ENCODE data around the gene PRSS2.

PRSS2 gene

GRCh38 chr7:142787034-142787768 lies 16.4 kb downstream of the PRSS2 start:
- DNase-seq (ENCODE audit: low read depth), result no peak

- no peak for DNase-seq (ENCODE audit: low read depth)
Observed at GRCh38 chr7:142787783-142788182, 17.0 kb downstream of the PRSS2 start.

- DNase-seq (ENCODE audit: low read depth), result no peak
Observed at GRCh38 chr7:142788303-142789289, 17.8 kb downstream of the PRSS2 start.

GRCh38 chr7:142789441-142789840 lies 18.7 kb downstream of the PRSS2 start:
- DNase-seq (ENCODE audit: low read depth), result no peak

GRCh38 chr7:142790056-142790455 lies 19.3 kb downstream of the PRSS2 start:
- DNase-seq (ENCODE audit: low read depth), result no peak

GRCh38 chr7:142790555-142790954 lies 19.8 kb downstream of the PRSS2 start:
- no peak for DNase-seq (ENCODE audit: low read depth)

GRCh38 chr7:142791502-142791901 lies 20.7 kb downstream of the PRSS2 start:
- DNase-seq (ENCODE audit: low read depth), result no peak

- DNase-seq (ENCODE audit: low read depth), result no peak
Observed at GRCh38 chr7:142792129-142792528, 21.4 kb downstream of the PRSS2 start.

- DNase-seq (ENCODE audit: low read depth), result no peak
Observed at GRCh38 chr7:142792593-142792992, 21.8 kb downstream of the PRSS2 start.

GRCh38 chr7:142793156-142793555 lies 22.4 kb downstream of the PRSS2 start:
- DNase-seq (ENCODE audit: low read depth), result no peak

- no peak for DNase-seq (ENCODE audit: low read depth)
Observed at GRCh38 chr7:142795339-142795863, 24.6 kb downstream of the PRSS2 start.

GRCh38 chr7:142796001-142796500 lies 25.3 kb downstream of the PRSS2 start:
- DNase-seq (ENCODE audit: low read depth), result no peak

GRCh38 chr7:142796501-142797390 lies 26.0 kb downstream of the PRSS2 start:
- DNase-seq (ENCODE audit: low read depth), result no peak

GRCh38 chr7:142797391-142798377 lies 26.9 kb downstream of the PRSS2 start:
- no peak for DNase-seq (ENCODE audit: low read depth)

- no peak for DNase-seq (ENCODE audit: low read depth)
Observed at GRCh38 chr7:142798451-142799436, 28.0 kb downstream of the PRSS2 start.

- no peak for DNase-seq (ENCODE audit: low read depth)
Observed at GRCh38 chr7:142799437-142799835, 28.7 kb downstream of the PRSS2 start.

- no peak for DNase-seq (ENCODE audit: low read depth)
Observed at GRCh38 chr7:142800088-142800487, 29.3 kb downstream of the PRSS2 start.

GRCh38 chr7:142800699-142801260 lies 30.0 kb downstream of the PRSS2 start:
- DNase-seq (ENCODE audit: low read depth), result no peak

All from stimulated activated CD8-positive, alpha-beta memory T cell treated with anti-CD3 and anti-CD28 coated beads, Interleukin-7, amount 100 ng/mL, for 24 hours (primary cell).